Measurements from ENCODE around the gene PCNA.

DNA sequence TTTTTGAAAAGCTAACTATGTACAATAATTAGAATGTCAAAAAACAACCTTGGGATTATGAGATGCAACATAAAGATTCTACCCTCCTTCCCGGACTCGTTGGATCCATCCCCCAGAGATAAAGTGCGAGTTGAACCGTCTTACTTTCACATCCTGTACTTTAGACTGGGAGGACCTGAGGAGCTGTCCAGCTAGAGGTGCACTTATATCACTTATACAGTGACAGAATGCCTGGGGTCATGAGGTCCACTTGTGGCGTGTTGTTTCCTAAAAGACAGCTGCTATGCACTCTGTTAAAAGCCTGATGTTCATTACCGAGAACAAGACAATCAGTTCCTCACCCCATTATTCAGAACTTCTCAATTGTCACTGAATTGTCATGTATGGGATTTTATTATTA lies 9.1 kb upstream of the PCNA start:
- TF ChIP-seq, protein P1, sequence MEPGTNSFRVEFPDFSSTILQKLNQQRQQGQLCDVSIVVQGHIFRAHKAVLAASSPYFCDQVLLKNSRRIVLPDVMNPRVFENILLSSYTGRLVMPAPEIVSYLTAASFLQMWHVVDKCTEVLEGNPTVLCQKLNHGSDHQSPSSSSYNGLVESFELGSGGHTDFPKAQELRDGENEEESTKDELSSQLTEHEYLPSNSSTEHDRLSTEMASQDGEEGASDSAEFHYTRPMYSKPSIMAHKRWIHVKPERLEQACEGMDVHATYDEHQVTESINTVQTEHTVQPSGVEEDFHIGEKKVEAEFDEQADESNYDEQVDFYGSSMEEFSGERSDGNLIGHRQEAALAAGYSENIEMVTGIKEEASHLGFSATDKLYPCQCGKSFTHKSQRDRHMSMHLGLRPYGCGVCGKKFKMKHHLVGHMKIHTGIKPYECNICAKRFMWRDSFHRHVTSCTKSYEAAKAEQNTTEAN (CRISPR knock-in tag; IDR thresholded peaks at IDR 0.05): no peak
- TF ChIP-seq EZH2 (IDR thresholded peaks at IDR 0.05; ENCODE audit: borderline replicate concordance, low read depth, low read length) (no peak), EP300 (IDR thresholded peaks at IDR 0.05; ENCODE audit: low read length) (no peak), YY1 (IDR thresholded peaks at IDR 0.05; ENCODE audit: borderline replicate concordance in 1 of 3, control insufficient read depth in 1 of 3, extremely low read depth in 1 of 3, insufficient read depth in 3 of 3, insufficient read length in 1 of 3, insufficient replicate concordance in 2 of 3, low read depth in 1 of 3, low read length in 2 of 3) (no peak), NRF1 (conservative IDR thresholded peaks at IDR 0.05 in 1 of 2, IDR thresholded peaks at IDR 0.05 in 1 of 2) (no peak)
- TF ChIP-seq, protein P2, sequence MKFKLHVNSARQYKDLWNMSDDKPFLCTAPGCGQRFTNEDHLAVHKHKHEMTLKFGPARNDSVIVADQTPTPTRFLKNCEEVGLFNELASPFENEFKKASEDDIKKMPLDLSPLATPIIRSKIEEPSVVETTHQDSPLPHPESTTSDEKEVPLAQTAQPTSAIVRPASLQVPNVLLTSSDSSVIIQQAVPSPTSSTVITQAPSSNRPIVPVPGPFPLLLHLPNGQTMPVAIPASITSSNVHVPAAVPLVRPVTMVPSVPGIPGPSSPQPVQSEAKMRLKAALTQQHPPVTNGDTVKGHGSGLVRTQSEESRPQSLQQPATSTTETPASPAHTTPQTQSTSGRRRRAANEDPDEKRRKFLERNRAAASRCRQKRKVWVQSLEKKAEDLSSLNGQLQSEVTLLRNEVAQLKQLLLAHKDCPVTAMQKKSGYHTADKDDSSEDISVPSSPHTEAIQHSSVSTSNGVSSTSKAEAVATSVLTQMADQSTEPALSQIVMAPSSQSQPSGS (CRISPR knock-in tag; IDR thresholded peaks at IDR 0.05): no peak
- TF ChIP-seq, protein P3, sequence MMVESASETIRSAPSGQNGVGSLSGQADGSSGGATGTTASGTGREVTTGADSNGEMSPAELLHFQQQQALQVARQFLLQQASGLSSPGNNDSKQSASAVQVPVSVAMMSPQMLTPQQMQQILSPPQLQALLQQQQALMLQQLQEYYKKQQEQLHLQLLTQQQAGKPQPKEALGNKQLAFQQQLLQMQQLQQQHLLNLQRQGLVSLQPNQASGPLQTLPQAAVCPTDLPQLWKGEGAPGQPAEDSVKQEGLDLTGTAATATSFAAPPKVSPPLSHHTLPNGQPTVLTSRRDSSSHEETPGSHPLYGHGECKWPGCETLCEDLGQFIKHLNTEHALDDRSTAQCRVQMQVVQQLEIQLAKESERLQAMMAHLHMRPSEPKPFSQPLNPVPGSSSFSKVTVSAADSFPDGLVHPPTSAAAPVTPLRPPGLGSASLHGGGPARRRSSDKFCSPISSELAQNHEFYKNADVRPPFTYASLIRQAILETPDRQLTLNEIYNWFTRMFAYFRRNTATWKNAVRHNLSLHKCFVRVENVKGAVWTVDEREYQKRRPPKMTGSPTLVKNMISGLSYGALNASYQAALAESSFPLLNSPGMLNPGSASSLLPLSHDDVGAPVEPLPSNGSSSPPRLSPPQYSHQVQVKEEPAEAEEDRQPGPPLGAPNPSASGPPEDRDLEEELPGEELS (CRISPR knock-in tag; IDR thresholded peaks at IDR 0.05; ENCODE audit: borderline replicate concordance): no peak
- TF ChIP-seq, protein P4, sequence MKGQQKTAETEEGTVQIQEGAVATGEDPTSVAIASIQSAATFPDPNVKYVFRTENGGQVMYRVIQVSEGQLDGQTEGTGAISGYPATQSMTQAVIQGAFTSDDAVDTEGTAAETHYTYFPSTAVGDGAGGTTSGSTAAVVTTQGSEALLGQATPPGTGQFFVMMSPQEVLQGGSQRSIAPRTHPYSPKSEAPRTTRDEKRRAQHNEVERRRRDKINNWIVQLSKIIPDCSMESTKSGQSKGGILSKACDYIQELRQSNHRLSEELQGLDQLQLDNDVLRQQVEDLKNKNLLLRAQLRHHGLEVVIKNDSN (CRISPR knock-in tag; IDR thresholded peaks at IDR 0.05): no peak
- TF ChIP-seq, protein P5, sequence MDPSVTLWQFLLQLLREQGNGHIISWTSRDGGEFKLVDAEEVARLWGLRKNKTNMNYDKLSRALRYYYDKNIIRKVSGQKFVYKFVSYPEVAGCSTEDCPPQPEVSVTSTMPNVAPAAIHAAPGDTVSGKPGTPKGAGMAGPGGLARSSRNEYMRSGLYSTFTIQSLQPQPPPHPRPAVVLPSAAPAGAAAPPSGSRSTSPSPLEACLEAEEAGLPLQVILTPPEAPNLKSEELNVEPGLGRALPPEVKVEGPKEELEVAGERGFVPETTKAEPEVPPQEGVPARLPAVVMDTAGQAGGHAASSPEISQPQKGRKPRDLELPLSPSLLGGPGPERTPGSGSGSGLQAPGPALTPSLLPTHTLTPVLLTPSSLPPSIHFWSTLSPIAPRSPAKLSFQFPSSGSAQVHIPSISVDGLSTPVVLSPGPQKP (CRISPR knock-in tag; IDR thresholded peaks at IDR 0.05): no peak

Data from K562 (cell line).